Nephron (organoid): ENCODE data around the gene CCDC122.
A peak's percentile ranks its signal among the peaks of the same experiment; 100 is the strongest.

Experiments used
- H3K27ac Mint-ChIP-seq, 3 experiments: 2 replicates each; pipeline ENCODE4 v1.8.0; 2020; ENCODE audit warnings: mixed read lengths in 3 of 3, mild to moderate bottlenecking in 2 of 3, moderate library complexity in 1 of 3
- H3K27me3 Mint-ChIP-seq: 2 replicates; pipeline ENCODE4 v1.8.0; 2021; ENCODE audit warnings: low read depth, mild to moderate bottlenecking, moderate library complexity, mixed read lengths
- H3K36me3 Mint-ChIP-seq: 2 replicates; pipeline ENCODE4 v1.8.0; 2020; ENCODE audit warnings: low read depth, mixed read lengths
- H3K4me1 Mint-ChIP-seq: 2 replicates; pipeline ENCODE4 v1.8.0; 2020; ENCODE audit warnings: mixed read lengths
- H3K4me3 Mint-ChIP-seq, 3 experiments: 2 replicates each; pipeline ENCODE4 v1.8.0; 2020; ENCODE audit warnings: mild to moderate bottlenecking in 3 of 3, mixed read lengths in 3 of 3, moderate library complexity in 2 of 3
- H3K9me3 Mint-ChIP-seq: 2 replicates; pipeline ENCODE4 v1.8.0; 2020; ENCODE audit warnings: mixed read lengths
- CTCF ChIP-seq, 3 experiments: fragments of 200-600 bp; sonication (generic); IDR thresholded peaks; one replicate each; pipeline ENCODE4 v1.5.0; 2021; ENCODE audit warnings: antibody characterized with exemption in 3 of 3; ENCODE audit not compliant: unreplicated experiment in 3 of 3

Gene CCDC122

GRCh38 chr13:43878892-43879754 is at the start of gene CCDC122:
CCDC122 (minus strand) TSS chr13:43879740; CDS start chr13:43869376, 10,364 bp downstream.
- Mint-ChIP-seq H3K36me3 (no peaks in the 10 kb centered on the region), H3K9me3 (no peaks in the 10 kb centered on the region), H3K27me3 (peaks cover 25% of the 10 kb centered on the region), H3K27ac (peak within 1 kb of the TSS; percentile 70 to 93 (median 87)), H3K4me1 (peaks cover 15% of the 10 kb centered on the region), H3K4me3 (peak within 1 kb of the TSS; percentile 85 to 89 (median 88))
- TF ChIP-seq CTCF (IDR thresholded peaks at IDR 0.05; ENCODE audit: unreplicated experiment in 3 of 3) = no peak

GRCh38 chr13:43924549-43925245 is 45.2 kb upstream of the CCDC122 start:
- no peak for TF ChIP-seq CTCF (IDR thresholded peaks at IDR 0.05; ENCODE audit: unreplicated experiment in 3 of 3)
- Mint-ChIP-seq H3K36me3 (no peaks in the 10 kb centered on the region), H3K4me3 (no peak overlapping the region), H3K9me3 (peaks cover under 1% of the 10 kb centered on the region), H3K27me3 (no peaks in the 10 kb centered on the region), H3K4me1 (no peaks in the 10 kb centered on the region), H3K27ac (no peak overlapping the region)

- no peaks in the 10 kb centered on the region for H3K36me3 Mint-ChIP-seq
- H3K27ac Mint-ChIP-seq = no peak overlapping the region
- peaks cover 3% of the 10 kb centered on the region for H3K27me3 Mint-ChIP-seq
- H3K9me3 Mint-ChIP-seq = no peaks in the 10 kb centered on the region
- H3K4me1 Mint-ChIP-seq = no peaks in the 10 kb centered on the region
- H3K4me3 Mint-ChIP-seq = no peak overlapping the region
- no peak for TF ChIP-seq CTCF (IDR thresholded peaks at IDR 0.05; ENCODE audit: unreplicated experiment in 3 of 3)
Observed at GRCh38 chr13:43920965-43921674, 41.6 kb upstream of the CCDC122 start.

- no peaks in the 10 kb centered on the region for H3K36me3 Mint-ChIP-seq
- no peaks in the 10 kb centered on the region for H3K4me1 Mint-ChIP-seq
- no peaks in the 10 kb centered on the region for H3K9me3 Mint-ChIP-seq
- H3K27ac Mint-ChIP-seq = no peak overlapping the region
- no peak for TF ChIP-seq CTCF (IDR thresholded peaks at IDR 0.05; ENCODE audit: unreplicated experiment in 3 of 3)
- H3K27me3 Mint-ChIP-seq = peaks cover 3% of the 10 kb centered on the region
- H3K4me3 Mint-ChIP-seq = no peak overlapping the region
Observed at GRCh38 chr13:43918636-43919035, 39.1 kb upstream of the CCDC122 start.

- peaks cover 3% of the 10 kb centered on the region for H3K27me3 Mint-ChIP-seq
- no peak for TF ChIP-seq CTCF (IDR thresholded peaks at IDR 0.05; ENCODE audit: unreplicated experiment in 3 of 3)
- no peak overlapping the region for H3K27ac Mint-ChIP-seq
- no peak overlapping the region for H3K4me3 Mint-ChIP-seq
- no peaks in the 10 kb centered on the region for H3K36me3 Mint-ChIP-seq
- H3K4me1 Mint-ChIP-seq = peaks cover 4% of the 10 kb centered on the region
- H3K9me3 Mint-ChIP-seq = no peaks in the 10 kb centered on the region
Observed at GRCh38 chr13:43916828-43917227, 37.3 kb upstream of the CCDC122 start.
